ENCODE results near the gene IZUMO1. TPM values are rescaled to one million over a fixed set of nuclear protein-coding genes. Genes with fewer than 3 reads are reported as not detected.
"Not testable (repeated sequence)": the region's sequence is repeated elsewhere in the genome, so short reads cannot be mapped to it uniquely, and the experiment has no call there.

Gene IZUMO1
- total and polyA plus RNA-seq, 12 donors: 0.59 to 2.9 (median 1.2) TPM; not detected in 3

DNA sequence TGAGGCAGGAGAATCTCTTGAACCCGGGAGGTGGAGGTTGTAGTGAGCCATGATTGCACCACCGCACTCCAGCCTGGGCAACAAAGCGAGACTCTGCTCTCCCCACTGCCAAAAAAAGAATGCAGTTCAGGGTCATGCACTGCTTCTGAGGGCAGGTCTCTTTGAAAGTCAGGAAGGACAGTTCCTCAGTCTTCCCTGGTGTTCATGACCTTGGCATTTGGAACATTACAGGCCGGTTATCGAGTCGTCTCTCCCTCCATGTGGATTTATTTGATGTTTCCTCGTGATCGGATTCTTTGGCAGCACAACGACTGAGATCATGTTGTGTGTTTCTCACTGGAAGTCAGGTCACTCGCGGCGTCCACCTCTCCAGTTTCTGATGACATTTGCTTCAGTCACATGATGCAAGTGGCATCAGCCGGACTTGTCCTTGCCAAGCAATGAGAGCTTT lies 25.8 kb upstream of the IZUMO1 start:
- Histone ChIP-seq H3K4me1 (replicated peaks in 1 of 2) (peaks cover 15 to 22% of the 10 kb centered on the region in 2 donors), H3K9me3 (replicated peaks in 1 of 3) (no peaks in the 10 kb centered on the region), H3K27ac (peak overlapping the region; percentile 48 to 91 (median 90)), H3K36me3 (replicated peaks in 1 of 2) (no peaks in the 10 kb centered on the region), H3K4me3 (no peak overlapping the region), H3K27me3 (no peaks in the 10 kb centered on the region)
- peak; percentile 87 to 98 (median 96) for DNase-seq
- intact Hi-C loops (cut with DNase I): no loop called here
- 25 to 54% (median 29%) methylated on average over 13 of the region's 13 CpGs for WGBS, 4 donors
- TF ChIP-seq, protein P1, sequence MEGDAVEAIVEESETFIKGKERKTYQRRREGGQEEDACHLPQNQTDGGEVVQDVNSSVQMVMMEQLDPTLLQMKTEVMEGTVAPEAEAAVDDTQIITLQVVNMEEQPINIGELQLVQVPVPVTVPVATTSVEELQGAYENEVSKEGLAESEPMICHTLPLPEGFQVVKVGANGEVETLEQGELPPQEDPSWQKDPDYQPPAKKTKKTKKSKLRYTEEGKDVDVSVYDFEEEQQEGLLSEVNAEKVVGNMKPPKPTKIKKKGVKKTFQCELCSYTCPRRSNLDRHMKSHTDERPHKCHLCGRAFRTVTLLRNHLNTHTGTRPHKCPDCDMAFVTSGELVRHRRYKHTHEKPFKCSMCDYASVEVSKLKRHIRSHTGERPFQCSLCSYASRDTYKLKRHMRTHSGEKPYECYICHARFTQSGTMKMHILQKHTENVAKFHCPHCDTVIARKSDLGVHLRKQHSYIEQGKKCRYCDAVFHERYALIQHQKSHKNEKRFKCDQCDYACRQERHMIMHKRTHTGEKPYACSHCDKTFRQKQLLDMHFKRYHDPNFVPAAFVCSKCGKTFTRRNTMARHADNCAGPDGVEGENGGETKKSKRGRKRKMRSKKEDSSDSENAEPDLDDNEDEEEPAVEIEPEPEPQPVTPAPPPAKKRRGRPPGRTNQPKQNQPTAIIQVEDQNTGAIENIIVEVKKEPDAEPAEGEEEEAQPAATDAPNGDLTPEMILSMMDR (IDR thresholded peaks at IDR 0.05): no peak
- TF ChIP-seq POLR2A (IDR thresholded peaks at IDR 0.05): peak in 1 of 2 donors; percentile 50

- WGBS, 4 donors: 83 to 84% (median 84%) methylated on average over 19 to 20 of the region's 20 CpGs
- TF ChIP-seq, protein P1 (IDR thresholded peaks at IDR 0.05): no peak
- no peak for TF ChIP-seq POLR2A (IDR thresholded peaks at IDR 0.05)
- Histone ChIP-seq H3K36me3 (replicated peaks in 1 of 2) (no peaks in the 10 kb centered on the region), H3K4me1 (replicated peaks in 1 of 2) (peaks cover 15 to 22% of the 10 kb centered on the region in 2 donors), H3K27ac (peak overlapping the region in 3 of 5 donors; percentile 49 to 91 (median 73)), H3K27me3 (no peaks in the 10 kb centered on the region), H3K9me3 (replicated peaks in 1 of 3) (no peaks in the 10 kb centered on the region), H3K4me3 (no peak overlapping the region)
- intact Hi-C loops (cut with DNase I): no loop called here
- DNase-seq: no peak
Measured at GRCh38 chr19:48770734-48771472, 24.2 kb upstream of the IZUMO1 start.

GRCh38 chr19:48770266-48770665 lies 23.6 kb upstream of the IZUMO1 start:
- no peaks in the 10 kb centered on the region for H3K36me3 ChIP-seq (replicated peaks in 1 of 2)
- peaks cover 15 to 22% of the 10 kb centered on the region in 2 donors for H3K4me1 ChIP-seq (replicated peaks in 1 of 2)
- WGBS, 4 donors: 54 to 79% (median 70%) methylated on average over 7 of the region's 7 CpGs
- DNase-seq: no peak
- no peaks in the 10 kb centered on the region for H3K27me3 ChIP-seq
- no peaks in the 10 kb centered on the region for H3K9me3 ChIP-seq (replicated peaks in 1 of 3)
- intact Hi-C loops (cut with DNase I): no loop called here
- no peak for TF ChIP-seq POLR2A (IDR thresholded peaks at IDR 0.05)
- TF ChIP-seq, protein P1 (IDR thresholded peaks at IDR 0.05): no peak
- peak overlapping the region in 2 of 5 donors; percentile 49 to 91 for H3K27ac ChIP-seq
- H3K4me3 ChIP-seq: no peak overlapping the region

- intact Hi-C loops (cut with DNase I): no loop called here
- Histone ChIP-seq H3K27ac (no peak overlapping the region), H3K9me3 (replicated peaks in 1 of 3) (no peaks in the 10 kb centered on the region), H3K36me3 (replicated peaks in 1 of 2) (no peaks in the 10 kb centered on the region), H3K4me3 (no peak overlapping the region), H3K27me3 (no peaks in the 10 kb centered on the region), H3K4me1 (replicated peaks in 1 of 2) (peaks cover 15 to 20% of the 10 kb centered on the region in 2 donors)
- no peak for DNase-seq
- 77 to 82% (median 80%) methylated on average over 11 of the region's 11 CpGs for WGBS, 4 donors
- TF ChIP-seq, protein P1 (IDR thresholded peaks at IDR 0.05): no peak
- TF ChIP-seq POLR2A (IDR thresholded peaks at IDR 0.05): no peak
Measured at GRCh38 chr19:48768994-48769713, 22.4 kb upstream of the IZUMO1 start.

GRCh38 chr19:48768171-48768753 lies 21.6 kb upstream of the IZUMO1 start:
- DNase-seq; H3K27me3 ChIP-seq; H3K36me3 ChIP-seq (replicated peaks in 1 of 2); H3K4me3 ChIP-seq; H3K9me3 ChIP-seq (replicated peaks in 1 of 3); intact Hi-C loops (cut with DNase I): not testable (repeated sequence)
- peaks cover 14 to 15% of the 10 kb centered on the region in 2 donors for H3K4me1 ChIP-seq (replicated peaks in 1 of 2)
- H3K27ac ChIP-seq: peak overlapping the region in 1 of 5 donors; percentile 6
- 44 to 53% (median 49%) methylated on average over 6 of the region's 6 CpGs for whole genome bisulfite sequencing, 4 donors

- DNase-seq; H3K27me3 ChIP-seq; H3K4me3 ChIP-seq; H3K4me1 ChIP-seq (replicated peaks in 1 of 2); H3K9me3 ChIP-seq (replicated peaks in 1 of 3); H3K36me3 ChIP-seq (replicated peaks in 1 of 2); intact Hi-C loops (cut with DNase I); H3K27ac ChIP-seq: not testable (repeated sequence)
- 37 to 50% (median 41%) methylated on average over 5 of the region's 5 CpGs for WGBS, 4 donors
Measured at GRCh38 chr19:48765816-48766215, 19.1 kb upstream of the IZUMO1 start.
